Smooth muscle cell of the brain vasculature (primary cell): Measurements from ENCODE around the gene IGSF23.

ENCODE experiments used
- DNase-seq: peaks from one replicate; pipeline ENCODE4 v3.0.0-alpha.2; 2012; ENCODE audit warnings: low read depth, low spot score

The IGSF23 gene

GRCh38 chr19:44640518-44640917 lies 27.2 kb downstream of the IGSF23 start:
- no peak for DNase-seq

DNA sequence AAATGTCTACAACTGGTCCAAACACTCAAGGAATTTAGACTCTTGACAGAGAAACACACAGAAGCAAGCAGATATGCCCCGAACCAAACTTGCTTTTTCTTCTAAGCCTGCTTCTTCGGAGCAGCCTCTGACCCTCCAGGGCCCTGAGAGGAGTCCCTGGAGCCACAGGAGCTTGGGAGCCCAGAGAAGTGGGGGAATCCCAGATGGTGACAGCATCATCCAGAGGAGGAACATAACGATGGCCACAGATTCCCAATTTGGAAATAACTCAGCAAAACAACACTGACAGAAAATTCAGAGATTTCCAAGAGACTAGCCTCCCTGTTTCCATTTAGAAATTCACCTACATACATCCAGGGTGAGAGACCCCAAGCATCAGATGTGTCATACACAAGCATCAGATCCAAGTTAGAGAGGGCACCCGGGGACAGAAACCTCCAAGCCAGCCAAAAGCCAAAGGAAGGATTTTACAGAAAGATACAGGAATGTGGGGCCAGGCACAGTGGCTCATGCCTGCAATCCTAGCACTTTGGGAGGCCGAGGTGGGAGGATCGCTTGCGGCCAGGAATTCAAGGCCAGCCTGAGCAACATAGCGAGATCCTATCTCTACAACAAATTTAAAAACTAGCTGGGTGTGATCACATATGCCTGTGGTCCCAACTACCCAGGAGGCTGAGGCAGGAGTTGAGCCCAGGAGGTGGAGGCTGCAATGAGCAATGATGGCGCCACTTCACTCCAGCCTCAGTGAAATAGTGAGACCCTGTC lies 28.3 kb downstream of the IGSF23 start:
- DNase-seq, result no peak

- no peak for DNase-seq
Observed at GRCh38 chr19:44642377-44642776, 29.0 kb downstream of the IGSF23 start.

GRCh38 chr19:44643605-44644401 lies 30.4 kb downstream of the IGSF23 start, which contains the start of gene PVR:
TSS of gene PVR (plus strand) at chr19:44643910. CDS start at chr19:44644097, 187 bp downstream.
- DNase-seq, result no peak

DNA sequence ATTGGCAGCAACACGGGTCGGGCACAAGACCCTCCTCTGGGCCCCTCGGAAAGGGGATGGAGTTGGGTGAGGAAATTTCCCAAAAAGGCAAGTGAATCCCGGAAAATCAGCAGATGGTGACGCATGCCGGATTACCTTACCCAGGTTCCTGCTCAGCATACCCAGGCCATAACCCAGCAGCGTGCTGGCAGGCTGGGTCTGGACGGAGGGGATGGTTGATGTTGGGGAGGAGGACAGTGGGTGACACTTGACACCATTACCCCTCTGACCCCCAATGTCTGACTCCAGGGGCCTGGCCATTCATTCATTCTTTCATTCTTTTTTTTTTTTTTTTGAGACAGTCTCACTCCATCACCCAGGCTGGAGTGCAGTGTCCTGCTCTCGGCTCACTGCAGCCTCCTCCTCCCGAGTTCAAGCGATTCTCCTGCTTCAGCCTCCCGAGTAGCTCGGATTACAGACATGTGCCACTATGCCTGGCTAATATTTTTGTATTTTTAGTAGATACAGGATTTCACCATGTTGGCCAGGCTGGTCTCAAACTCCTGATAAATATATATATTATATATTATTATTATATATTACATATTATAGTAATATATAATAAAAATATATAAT lies 31.1 kb downstream of the IGSF23 start:
- no peak for DNase-seq

GRCh38 chr19:44645407-44646048 lies 32.2 kb downstream of the IGSF23 start:
- no peak for DNase-seq

DNA sequence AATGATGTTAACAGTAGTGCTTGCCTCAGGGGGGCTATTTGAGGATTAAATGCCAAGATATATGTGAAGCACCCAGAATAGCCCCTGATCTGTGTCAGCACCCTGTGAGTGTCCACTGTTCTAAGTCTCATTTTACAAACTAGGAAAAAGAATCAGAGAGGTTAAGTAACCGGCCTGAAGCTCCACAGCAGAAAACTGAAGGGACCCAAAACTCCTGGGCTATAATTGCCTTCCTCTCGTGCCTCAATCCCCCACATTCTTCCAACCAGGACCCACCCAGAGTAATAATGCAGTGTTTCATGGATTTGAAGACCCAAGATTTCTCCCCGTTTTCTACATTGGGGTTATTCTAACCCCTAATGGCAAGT lies 32.7 kb downstream of the IGSF23 start:
- DNase-seq, result no peak

DNA sequence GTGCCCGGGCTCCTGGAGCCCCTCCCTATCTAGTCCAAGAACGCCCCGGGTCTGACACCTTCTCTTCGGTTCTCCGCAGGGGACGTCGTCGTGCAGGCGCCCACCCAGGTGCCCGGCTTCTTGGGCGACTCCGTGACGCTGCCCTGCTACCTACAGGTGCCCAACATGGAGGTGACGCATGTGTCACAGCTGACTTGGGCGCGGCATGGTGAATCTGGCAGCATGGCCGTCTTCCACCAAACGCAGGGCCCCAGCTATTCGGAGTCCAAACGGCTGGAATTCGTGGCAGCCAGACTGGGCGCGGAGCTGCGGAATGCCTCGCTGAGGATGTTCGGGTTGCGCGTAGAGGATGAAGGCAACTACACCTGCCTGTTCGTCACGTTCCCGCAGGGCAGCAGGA lies 33.8 kb downstream of the IGSF23 start:
- DNase-seq, result no peak

GRCh38 chr19:44648631-44649251 lies 35.4 kb downstream of the IGSF23 start:
- no peak for DNase-seq

GRCh38 chr19:44649578-44650145 lies 36.3 kb downstream of the IGSF23 start:
- no peak for DNase-seq

GRCh38 chr19:44653343-44653742 lies 40.0 kb downstream of the IGSF23 start:
- DNase-seq, result no peak

GRCh38 chr19:44653977-44654774 lies 40.8 kb downstream of the IGSF23 start:
- no peak for DNase-seq

- DNase-seq, result no peak
Observed at GRCh38 chr19:44657211-44657921, 44.0 kb downstream of the IGSF23 start.

- no peak for DNase-seq
Observed at GRCh38 chr19:44658069-44658733, 44.8 kb downstream of the IGSF23 start.

GRCh38 chr19:44660081-44660480 lies 46.7 kb downstream of the IGSF23 start:
- DNase-seq, result no peak

- DNase-seq, result no peak
Observed at GRCh38 chr19:44661205-44661604, 47.8 kb downstream of the IGSF23 start.

GRCh38 chr19:44661904-44662303 lies 48.5 kb downstream of the IGSF23 start:
- DNase-seq, result no peak

DNA sequence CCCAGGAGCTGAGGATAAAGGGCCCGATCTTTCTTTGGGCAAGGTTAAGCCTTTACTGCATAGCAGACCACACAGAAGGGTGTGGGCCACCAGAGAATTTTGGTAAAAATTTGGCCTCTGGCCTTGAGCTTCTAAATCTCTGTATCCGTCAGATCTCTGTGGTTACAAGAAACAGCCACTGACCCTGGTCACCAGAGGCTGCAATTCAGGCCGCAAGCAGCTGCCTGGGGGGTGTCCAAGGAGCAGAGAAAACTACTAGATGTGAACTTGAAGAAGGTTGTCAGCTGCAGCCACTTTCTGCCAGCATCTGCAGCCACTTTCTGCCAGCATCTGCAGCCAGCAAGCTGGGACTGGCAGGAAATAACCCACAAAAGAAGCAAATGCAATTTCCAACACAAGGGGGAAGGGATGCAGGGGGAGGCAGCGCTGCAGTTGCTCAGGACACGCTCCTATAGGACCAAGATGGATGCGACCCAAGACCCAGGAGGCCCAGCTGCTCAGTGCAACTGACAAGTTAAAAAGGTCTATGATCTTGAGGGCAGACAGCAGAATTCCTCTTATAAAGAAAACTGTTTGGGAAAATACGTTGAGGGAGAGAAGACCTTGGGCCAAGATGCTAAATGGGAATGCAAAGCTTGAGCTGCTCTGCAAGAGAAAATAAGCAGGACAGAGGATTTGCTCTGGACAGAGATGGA lies 49.5 kb downstream of the IGSF23 start:
- no peak for DNase-seq

- DNase-seq, result no peak
Observed at GRCh38 chr19:44663996-44664395, 50.6 kb downstream of the IGSF23 start.
